Tongue (tissue), 2 donors: ENCODE data around the gene VAC14. TPM values are rescaled to one million over a fixed set of nuclear protein-coding genes. Genes with fewer than 3 reads are reported as not detected.
"Not testable (repeated sequence)": the region's sequence is repeated elsewhere in the genome, so short reads cannot be mapped to it uniquely, and the experiment has no call there.

Experiments used
- DNase-seq: peaks from one replicate; pipeline ENCODE4 v3.0.0-alpha.2; 2015
- total RNA-seq: library from RNA; depleted of rRNA; stranded (reverse); fragments of >200 nt; gene quantifications from one replicate; pipeline ENCODE4 v1.2.3, GENCODE V29; 2014

The VAC14 gene
- total RNA-seq = 23.8 TPM

DNA sequence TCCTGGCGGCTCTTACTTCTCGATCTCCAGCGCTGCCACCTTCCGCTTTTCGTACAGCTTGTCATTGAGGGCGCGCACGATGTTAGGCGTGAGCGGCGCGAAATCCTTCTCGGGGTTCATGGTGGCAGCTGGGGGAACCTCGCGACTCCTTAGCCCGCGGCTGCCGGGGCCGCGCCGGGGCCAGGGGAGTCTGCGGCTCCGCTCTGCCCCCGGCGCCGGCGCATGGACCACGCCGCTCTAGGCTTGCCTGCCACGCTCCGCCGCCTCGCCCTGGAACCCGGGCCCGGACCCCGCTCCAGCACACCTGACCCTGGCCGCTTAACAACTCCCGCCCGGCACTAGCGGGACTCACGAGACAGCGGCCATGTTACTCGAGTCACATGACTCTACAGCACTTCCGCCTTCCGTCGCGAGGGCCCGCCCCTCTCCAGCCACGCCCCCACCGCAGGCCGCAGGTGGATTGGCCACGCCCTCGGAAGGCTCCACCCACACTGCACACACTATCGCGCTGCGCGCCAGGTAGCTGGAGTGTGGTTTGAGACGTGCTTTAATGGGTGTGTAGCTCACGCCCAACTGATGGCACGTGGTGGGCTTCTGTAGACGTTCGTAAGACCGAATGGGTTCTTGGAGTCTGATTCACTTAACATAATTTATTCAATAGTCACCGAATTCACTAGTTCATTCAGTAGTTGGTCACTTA lies at the start of gene VAC14:
Gene VAC14 (minus strand): TSS at position 378 of the 700 bp plus-strand sequence. CDS start 258 bp downstream, at position 120.
- peak; percentile 93 for DNase-seq

DNA sequence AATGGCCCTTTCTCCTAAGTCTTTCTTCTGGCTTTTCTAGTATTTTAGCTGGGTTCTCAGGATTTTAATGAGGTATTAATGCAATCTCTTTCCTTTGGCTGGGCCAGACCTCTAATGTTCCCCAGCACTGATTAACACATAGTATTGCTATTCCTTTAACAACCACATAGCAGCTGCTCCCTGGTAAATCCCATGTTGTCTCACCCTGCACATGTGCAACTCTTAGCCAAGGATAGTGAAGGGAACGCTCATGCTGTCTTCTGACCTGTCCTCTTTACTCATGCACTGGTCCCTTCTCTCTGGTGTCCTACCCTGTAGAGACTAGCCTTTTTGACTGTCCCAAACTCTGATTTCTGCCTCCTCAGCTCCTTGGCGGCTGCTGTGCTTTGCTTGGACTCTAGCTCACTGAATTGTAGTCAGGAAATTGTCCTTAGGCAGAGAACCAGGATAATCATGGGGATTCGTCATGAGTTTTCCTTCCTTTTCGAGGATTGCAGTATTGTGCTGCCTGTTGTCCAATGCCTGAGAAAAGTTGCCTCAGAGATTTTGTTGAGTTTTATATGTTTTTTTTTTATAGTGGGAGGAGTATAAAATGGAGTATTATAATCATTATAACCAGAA lies 22.6 kb upstream of the VAC14 start:
- not testable (repeated sequence) for DNase-seq

DNA sequence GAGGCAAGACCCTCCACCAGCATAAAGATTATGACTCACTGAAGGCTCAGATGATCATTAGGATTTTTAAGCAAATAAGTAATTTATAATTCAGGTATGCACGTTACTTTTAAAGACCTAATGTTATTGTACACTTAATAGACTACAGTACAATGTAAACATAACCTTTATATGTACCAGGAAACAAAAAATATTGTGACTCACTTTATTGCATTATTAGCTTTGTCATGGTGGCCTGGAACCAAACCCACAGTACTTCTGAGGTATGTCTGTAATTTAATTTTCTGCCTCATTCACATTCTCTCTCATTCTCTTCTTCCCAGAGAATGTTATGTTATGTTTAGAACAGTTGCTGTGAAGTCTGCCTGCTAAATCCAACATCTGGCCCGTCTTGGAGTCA lies 21.8 kb upstream of the VAC14 start:
- DNase-seq = not testable (repeated sequence)

DNA sequence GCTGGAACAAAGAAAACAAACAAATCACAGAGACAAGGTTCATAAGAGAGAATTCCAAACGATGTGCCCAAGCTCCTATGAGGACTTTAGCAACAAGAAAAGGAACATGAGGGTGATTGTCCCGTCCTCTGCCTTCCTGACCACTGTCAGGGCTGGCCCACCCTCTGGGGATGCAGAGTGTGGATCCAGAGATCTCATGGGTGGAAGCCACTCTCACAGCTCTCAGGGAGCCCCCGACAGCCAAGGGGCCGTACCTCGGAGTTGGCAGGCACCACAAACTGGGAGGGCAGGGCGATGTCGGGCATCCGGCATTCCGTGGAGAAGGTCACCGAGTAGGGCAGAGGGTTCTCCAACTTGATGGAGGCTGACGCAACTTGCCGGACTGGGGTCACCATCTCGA lies 17.1 kb upstream of the VAC14 start:
- DNase-seq = not testable (repeated sequence)

DNA sequence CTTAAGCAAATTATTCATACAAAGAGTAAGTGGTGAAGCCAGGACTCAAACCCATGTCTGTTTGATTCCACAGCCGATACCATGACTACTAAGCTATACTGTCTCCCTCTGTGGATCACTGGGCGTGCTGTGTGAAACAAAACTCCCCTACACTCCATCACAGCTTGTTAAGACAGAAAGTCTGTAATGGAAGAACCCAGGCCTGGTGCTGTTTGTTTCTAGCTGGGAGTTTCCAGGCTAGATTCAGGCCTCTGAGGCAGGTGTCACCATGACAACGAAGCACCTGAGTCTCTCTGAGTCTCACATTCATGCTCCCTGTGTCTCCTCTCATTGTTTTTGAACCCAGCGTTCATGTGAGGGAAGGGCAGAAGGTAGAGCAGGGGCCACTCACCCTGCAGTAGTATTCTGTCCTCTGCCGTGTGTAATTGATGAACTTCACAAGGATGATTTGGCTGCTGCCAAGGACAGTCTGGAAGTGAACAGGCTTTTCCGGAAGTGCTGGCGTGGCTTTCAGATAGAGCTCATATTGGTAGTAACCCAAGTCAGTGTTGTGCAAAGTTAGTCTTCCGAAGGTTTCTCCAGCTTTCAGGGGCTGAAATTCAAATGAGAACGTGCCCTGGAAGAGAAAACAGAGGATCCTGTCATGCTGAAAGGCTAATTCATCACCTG lies 8.6 kb upstream of the VAC14 start:
- DNase-seq = no peak

DNA sequence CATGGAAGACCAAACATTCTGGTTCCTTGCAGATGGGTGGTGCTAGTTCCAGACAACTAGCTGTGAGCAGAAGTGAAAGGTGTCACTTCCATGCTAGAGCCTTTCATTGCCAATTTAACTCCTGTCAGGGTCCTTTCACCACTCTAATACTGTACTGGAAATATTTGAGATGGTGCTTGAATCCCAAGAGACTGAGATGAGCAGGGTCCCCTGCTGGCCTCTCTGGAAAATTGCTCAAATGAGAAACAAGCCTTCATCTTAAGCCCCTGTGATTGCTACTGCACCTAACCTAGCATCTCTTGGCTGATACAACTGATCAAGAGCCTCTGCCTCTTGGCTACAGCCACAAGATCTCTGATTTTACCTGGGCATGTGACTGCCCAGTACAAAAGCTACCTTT lies 7.4 kb upstream of the VAC14 start:
- no peak for DNase-seq

DNA sequence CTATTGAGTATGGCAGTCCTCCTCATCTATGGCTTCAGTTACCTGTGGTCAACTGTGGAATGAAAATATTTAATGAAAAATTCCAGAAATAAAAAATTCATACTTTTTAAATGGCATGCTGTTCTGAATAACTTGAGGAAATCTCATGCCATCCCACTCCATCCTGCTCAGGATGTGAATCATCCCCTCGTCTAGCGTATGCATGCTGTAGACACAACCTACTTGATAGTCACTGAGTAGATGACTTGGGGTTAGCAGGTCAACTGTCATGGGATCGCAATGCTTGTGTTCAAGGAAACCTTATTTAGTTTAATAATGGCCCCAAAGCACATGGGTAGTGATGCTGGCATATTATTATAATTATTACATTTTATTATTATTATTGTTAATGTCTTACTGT lies 4.8 kb upstream of the VAC14 start:
- DNase-seq = no peak

DNA sequence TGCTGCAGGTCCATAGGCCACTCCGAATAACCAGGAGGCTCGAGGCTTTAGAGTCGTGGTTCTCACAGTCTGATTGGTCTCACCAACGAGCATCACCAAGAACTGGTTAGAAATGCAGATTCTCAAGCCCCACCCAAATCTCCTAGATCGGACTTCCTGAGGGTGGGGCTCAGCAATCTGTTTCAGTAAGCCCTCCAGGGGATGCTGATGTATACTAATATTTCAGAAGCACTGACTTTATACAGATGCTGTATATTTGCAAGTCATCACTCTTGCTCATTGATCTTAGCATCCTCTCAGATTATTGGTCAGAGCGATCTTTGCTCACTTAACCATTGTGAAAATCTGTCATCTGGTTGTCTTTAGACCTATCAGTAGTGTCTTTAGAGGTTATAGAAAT lies 4.4 kb upstream of the VAC14 start:
- DNase-seq = no peak

DNA sequence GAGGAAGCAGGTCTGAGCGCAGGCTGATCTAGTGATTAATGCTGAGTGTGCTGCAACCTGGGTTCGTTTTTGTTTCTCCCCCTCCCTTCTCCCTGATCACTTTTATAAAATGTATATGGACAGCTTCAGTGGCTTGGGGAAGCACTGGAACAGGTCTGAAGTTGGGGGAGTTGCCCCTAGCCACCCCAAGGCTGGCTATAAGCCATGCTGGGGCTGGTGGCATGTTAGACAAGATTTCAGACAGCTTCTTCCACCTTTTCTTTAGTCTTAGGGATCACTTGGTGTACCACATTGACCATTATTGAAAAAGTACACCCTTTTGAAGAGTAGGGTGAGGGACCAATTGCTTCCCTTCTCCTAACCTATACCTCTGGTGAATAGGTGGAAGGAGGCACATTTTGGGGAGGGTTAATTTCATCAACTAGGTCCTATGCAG lies 3.8 kb upstream of the VAC14 start:
- DNase-seq = no peak

DNA sequence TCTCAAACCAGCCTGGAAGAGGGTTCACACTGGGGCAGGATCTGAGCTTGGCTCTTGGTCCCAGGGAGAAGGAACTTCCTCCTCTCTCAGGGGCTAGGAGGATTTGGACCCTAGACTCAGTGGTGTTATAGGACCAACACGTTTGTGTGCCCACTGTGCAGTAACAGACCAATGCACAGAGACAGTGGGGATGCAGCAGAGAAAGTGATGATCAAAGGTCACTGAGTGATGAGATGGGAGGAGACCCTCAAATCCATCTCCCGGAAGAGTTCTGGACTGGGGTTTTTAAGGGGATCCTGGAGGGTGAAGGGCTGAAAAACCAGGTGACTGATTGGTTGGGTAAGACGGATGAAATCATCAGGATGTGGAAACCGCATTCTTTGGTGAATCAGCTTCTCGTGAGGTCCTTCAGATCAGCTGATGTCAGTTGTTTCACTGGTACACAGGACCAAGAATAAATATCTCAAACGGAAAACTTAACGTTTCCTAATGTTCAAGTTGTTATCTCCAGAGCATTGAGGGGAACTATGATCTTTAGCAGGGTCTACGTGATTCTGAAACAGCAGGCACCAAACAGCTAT lies 3.3 kb upstream of the VAC14 start:
- no peak for DNase-seq

DNA sequence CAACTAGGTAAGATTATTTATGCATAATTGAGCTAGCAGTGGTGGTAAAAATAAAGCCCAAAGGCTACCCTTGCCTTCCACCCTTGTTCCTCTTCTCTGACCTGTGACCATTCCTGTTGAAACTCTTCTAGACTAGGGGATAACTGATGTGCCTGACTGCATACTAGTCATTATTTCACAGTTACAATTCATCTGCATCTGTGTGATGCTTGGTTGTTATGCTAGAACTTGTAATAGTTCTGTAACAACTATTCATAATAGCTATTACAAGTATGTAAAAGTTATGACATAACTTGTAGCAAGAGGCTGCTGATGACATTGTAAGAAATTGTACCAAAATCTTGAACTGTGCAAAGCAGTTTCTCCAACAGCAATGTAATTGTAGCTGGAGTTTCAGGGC lies 2.4 kb upstream of the VAC14 start:
- DNase-seq = no peak

DNA sequence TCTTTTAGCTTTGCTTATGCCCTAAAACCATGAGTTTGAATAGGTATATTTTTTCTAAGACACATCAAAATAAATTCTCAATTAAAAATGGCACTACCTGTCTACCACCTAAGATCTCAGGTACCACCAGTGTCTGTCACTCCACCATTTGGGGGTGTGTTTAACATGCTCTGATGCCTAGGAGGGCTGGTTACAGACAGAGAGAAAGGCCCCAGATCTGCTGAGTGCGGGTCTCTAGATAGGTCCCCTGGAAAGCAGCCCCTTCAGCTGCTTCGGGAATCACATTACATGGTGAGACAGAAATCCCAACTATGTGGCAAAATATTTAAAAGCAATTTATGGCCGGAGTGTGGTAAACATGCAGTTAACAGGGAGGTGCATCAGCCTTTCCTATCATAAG lies 653 bp upstream of the VAC14 start:
- DNase-seq = no peak

DNA sequence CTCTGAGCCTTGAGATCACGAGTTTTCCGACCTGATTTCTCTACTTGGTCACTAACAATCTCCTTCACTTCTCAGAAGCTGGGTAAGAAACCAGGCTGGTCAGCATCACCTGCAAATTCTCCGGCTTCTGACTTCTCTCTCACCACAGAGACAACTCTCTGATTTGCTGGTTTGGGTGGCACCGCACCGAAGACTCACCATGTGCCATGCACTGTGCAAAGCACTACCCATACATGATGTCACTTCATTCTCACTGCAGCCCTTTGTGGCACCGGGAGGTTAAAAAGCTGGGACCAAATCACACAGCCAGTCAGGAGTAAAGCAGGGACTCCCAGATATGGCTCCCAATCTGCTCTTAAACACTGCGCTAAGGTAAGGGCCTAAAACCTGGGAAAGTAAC lies 647 bp downstream of the VAC14 start:
- DNase-seq = no peak

DNA sequence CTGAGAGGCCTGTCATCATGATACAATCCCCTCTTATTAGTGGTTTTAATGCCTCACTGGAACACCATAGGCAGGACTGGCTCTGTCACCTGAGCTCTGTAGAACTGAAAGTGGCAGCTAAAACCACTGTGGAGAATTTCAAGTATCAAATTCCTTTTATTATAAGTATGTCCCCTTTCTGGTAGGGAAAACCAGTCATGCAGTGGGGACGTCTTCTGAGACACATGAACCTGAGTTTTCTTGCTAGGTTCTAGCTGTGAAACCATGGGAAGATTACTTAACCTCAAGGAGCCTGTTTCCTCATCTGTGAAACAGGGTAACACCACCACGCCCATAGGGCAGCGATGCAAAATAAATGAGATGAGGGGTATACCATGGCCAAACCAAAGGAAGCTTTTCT lies 4.7 kb downstream of the VAC14 start:
- DNase-seq = no peak

DNA sequence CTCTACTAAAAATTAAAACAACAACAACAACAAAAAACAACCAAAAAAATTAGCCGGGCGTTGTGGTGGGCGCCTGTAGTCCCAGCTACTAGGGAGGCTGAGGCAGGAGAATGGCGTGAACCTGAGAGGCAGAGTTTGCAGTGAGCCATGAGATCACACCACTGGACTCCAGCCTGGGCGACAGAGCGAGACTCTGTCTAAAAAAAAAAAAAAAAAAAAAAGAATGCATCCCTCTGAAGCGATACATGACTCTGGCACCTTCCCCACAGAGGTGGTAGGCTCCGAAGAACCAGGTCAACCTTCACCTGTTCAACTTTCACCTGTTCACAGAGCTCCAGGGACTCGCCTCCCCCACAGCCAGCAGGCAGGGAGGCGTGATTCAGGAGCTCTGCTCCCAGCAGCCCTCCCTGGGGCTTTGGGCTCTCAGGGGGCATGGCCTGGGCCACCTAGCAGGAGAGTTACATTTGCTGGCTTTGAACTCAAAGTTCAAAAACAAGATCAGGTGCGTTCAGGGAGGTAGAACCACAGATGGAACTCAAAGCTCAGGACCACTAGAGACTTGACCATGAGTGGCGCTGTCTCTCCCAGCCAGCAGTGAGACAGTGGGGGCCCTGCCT lies 5.6 kb downstream of the VAC14 start:
- DNase-seq = no peak

DNA sequence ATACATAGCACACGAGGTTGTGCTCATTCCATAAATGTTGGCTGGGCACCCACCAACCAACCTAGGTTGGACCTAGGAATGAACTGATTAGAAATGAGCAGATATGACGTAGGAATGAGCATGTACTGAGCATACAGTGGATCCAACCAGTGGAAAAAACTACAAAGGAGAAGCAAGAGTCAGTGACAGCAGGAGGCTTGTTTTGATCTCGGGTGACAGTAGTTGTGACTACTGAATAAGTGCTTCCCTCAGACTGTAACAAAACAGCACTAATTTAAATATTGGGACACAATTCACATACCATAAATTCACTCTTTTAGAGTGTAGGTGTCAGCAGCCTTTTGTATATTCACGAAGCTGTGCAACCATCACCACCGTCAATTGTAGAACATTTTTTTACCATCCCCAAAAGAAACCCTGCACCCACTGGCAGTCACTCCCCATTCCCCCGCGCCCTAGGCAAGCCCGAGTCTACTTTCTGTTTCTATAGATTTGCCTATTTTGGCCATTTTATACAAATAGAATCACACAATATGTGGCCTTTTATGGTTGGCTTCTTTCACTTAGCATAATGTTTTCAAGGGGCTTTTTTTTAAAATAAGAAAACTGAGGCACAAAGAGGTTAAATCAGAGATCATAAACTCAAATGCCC lies 7.0 kb downstream of the VAC14 start:
- no peak for DNase-seq

DNA sequence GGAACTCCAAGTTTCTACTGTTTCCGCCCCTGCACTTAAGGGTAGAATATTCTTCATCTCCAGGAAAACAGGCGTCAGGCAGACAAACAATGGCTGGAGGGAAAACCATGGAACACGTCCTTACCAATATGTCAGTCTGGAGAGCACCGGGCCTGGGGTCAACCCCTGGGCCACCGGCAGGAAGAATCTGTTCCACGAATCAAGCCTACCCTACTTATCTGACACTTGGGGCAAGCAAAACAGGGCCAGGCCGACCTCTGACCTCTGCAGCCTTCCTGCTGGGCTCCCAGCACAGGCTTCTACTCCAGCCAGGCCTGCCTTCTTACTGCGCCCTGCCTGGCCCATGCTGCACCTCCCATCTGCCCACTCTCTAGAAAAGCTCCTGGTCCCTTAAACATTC lies 10.1 kb downstream of the VAC14 start:
- no peak for DNase-seq

DNA sequence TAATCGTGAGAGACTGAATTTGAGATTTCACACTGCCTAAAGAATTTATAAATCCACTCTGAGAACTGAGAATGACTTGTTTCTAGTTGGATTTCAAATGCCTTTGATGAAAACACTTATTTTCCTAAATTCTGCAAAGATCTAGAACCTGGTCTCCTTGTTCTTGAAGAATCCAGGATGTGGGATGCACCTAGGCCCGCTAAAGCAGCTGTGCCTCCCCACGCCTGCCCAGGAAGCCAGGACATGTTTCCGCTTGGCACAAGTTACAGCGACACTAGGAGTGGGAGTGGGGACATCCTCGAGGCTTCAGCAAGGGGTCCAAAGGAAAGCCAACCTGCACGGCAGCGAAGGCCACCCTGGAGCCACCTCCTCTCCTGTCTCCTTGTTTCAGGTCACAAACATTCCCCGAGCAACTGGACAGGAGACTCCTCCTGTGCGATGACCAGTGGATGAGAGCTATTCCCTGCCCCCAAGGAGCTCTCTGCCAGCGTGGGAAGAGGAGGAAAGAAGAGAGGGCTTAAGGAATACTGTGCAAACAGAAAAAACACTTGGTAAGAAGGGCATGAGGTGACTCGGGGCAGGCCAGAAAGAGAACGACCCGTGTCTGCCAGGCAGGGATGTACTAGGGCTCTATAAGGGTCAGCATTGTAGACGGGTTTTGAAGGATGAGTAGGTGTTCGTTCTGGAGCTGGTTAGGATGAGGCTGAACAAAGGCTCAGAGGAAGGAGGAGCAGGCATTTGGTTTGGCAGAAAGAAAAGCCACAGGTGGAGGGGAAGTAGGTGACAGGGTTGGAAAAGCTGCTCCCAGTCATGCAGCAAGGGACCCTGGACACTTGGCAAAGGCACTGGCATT lies 11.1 kb downstream of the VAC14 start:
- DNase-seq = no peak

DNA sequence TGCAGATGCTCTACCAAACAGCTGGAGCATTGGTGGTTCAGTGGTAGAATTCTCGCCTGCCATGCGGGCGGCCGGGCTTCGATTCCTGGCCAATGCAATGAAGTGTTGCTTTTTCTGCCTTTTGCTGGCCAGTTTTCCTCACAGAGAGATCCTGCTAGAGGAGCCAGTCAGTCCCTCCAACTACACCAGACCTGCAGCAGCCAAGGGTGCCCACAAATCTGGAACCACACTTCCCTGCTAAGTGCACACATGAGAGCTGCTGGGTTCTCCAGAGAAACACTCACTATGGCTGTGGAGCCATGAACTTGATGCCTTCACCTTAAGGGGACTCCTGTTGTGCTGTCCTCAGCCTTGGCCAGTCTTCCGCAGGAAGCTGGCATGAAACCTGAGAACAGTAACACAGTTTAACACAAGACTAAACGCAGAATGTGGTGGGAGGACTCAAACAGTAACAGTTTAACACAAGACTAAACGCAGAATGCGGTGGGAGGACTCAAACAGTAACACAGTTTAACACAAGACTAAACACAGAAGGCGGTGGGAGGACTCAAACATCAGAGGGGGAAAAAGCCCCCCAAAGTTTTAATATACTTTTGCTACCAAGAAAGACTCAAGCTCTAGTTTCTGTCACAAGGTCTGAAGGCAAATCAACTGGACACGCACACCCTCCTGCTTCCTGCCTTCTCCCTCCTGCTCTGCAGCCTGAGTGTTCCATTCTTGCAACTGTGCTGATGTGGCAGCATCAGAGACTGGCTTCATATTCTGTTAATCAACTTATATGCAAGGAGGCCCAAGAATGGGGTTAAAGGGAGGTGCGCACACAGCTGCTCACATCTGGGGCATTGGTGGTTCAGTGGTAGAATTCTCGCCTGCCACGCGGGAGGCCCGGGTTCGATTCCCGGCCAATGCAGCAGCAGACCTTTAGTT lies 12.0 kb downstream of the VAC14 start:
- DNase-seq = peak; percentile 92
